Stimulated activated naive CD8-positive, alpha-beta T cell treated with anti-CD3 and anti-CD28 coated beads, Interleukin-15, Interleukin-2, amounts not matched to agents 100 U/mL and 50 U/mL, for 24 hours (primary cell): ENCODE data around the gene TSC2.

Experiments
- ATAC-seq: fragments of 150-1000 bp; cut with Tn5 transposase; one replicate; pipeline ENCODE4 v1.10.0; 2021
- DNase-seq: peaks from one replicate; pipeline ENCODE4 v3.0.0; 2021

TSC2 gene

DNA sequence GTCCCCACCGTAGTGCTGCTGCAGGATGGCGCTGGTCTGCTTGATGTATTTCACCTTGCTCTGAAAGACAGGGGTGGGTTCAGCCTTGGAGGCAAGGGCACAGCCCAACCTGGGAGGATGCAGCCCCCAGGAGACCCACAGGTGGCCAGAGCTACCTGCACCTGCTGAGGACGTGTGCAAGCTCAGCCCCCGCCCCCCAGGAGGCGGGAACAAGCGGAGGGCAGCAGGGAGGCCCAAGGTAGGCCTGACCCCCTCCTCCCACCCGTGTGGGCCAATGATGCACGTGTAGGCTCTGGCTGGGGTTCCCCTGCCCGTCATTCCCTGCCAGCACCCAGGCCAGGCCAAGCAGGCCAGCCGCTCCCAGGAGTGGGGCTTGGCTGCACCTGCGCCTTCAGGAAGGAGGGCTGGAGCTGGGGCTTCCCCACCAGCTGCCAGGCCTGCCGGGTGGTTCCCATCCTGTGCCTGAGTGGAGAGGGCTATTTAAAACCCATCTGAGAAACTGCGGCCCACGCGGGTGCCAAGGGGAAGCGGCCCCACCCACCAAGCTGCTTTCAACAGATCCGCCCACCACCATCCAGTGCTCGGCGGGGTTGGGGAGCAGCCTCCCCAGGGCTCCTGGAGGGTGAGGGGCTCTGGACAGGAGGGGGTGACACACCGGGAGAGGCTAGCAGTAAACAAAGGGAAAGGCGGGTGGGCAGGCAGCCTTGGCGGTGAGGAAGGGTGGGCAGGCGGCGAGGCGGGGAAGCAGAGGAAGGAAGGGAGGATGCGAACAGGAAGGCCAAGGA, 3.9 kb upstream of the TSC2 start:
- DNase-seq (no peak), ATAC-seq (no peak)

DNA sequence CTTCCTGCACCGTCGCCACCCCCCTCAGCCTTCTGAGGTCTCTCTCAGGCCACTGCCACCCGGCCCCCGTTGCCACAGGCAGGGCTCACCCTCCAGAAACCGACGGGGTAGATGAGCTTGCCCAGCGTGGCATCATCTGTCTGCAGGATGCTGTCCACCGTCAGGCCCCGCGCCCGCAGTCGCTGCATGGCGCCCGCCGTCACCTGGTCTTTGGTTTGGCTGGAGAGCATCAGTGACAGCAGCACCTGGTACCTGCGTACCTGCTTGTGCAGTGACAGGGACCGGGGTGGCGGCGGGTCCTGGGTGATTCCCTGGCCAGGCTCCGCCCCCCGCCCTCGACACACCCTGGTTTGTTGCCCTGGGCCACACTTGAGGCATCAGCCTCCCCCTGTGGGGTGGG, 3.2 kb upstream of the TSC2 start:
- ATAC-seq (no peak), DNase-seq (no peak)

DNA sequence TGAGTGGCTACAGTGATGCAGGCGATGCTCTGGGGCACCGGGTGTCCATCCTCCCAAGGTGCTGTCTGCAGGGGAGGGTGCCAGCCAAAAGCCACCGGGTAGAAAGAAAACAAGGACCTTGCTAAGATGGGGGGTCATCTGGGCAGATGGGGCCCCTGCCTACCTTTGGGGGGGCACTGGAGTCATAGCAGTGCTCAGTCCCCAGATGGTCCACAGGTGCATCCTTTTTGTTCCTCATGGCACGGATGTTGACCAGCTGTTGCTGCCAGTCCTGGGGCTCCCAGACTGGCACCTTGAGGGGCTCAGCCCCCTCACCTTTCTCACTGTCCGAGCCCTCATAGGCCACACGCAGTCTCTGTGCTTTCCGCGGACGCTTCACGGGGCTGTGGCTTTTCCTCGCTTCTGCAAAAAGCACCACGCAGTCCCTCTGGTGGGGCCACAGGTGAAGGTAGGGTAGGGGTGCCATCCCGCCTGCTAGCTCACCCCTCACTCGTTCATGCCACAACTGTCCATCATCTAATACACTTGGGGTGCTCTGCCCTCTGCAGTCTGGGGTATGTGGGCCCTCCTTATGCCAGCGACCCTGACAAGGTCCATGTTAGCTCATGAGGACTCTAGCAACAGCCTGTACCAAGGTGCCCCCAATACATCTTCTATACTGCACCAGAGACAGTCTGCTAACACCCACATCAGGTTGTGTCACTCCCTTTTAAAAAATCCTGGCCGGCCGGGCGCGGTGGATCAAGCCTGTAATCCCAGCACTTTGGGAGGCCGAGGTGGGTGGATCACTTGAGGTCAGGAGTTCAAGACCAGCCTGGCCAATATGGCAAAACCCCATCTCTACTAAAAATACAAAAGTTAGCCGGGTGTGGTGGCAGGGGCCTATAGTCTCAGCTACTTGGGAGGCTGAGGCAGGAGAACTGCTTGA, 1.6 kb upstream of the TSC2 start:
- ATAC-seq (no peak), DNase-seq (no peak)

DNA sequence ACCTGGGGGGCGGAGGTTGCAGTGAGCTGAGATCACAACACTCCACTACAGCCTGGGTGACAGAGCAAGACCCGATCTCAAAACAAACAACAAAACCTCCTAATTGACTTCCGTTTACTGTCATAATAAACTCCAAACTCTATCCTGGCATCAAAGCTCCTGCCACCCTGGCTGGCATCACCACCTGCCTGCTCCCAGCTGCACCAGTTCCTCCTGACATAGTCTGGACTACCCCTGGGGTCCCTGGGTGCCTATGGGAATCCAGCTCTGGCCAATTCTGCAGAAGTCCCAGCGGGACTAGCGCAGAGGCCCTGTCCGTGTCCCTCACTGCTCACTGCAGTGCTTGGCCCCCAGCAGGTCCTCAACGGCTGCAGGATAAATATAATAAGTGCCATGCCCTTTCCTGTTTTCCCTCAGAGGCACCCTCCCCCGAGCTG, 874 bp upstream of the TSC2 start:
- DNase-seq: no peak
- ATAC-seq: no peak

DNA sequence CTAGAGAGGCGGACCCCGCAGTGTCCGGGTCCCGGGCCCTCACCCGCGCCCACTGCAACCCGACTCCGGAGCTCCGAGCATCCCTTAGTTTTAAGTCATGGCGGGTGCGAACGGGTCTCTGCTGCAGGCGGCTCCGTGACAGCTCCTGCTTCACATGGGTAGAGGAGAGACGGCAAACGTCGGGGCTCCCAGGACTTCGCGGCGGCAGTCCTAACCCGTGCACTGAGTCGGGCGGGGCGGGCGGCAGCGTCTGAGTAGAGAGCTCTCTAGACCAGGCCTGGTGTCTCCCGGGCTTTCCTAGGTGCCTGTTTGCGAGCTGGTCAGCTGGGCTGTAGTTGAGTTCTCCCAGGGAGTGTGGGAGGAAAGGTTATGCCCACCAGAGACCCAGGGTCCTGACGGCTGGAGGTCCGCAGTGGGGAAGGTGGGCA, 345 bp downstream of the TSC2 start:
- ATAC-seq (no peak), DNase-seq (no peak)

DNA sequence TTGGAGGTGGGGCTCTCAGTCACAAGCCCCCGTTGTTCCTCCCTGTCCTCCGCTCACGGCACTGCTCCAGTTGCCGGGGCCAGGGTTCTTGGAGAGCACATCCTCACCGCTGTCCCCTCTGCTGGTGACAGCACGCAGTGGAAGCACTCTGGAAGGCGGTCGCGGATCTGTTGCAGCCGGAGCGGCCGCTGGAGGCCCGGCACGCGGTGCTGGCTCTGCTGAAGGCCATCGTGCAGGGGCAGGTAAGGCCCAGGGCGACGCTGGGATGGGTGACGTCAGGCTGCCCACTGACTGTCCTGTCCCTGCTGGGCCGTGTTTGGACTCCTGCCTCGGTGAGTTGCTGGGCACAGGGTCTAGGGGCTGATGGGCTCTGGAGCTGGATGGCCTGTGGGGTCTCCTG, 5.4 kb downstream of the TSC2 start:
- DNase-seq (no peak), ATAC-seq (no peak)

DNA sequence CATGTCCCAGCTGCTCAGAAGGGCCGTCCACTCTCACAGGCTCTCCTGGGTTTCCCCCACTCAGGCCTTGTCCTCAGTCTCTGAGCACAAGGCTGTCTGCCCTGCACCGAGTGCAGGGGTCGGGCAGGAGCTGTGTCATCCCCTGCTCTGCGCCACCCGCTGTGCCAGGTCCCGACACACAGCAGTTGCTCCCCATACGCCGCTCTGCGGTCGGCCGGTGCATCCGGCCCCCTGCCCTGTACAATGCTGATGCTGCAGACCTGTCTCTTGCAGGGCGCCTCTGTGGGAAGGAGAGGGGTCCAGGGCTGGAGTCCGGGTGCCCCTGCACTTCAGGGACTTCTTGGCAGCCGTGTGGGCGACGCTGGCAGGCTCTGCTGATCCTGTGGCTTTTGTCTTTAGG, 6.1 kb downstream of the TSC2 start:
- DNase-seq: no peak
- no peak for ATAC-seq

DNA sequence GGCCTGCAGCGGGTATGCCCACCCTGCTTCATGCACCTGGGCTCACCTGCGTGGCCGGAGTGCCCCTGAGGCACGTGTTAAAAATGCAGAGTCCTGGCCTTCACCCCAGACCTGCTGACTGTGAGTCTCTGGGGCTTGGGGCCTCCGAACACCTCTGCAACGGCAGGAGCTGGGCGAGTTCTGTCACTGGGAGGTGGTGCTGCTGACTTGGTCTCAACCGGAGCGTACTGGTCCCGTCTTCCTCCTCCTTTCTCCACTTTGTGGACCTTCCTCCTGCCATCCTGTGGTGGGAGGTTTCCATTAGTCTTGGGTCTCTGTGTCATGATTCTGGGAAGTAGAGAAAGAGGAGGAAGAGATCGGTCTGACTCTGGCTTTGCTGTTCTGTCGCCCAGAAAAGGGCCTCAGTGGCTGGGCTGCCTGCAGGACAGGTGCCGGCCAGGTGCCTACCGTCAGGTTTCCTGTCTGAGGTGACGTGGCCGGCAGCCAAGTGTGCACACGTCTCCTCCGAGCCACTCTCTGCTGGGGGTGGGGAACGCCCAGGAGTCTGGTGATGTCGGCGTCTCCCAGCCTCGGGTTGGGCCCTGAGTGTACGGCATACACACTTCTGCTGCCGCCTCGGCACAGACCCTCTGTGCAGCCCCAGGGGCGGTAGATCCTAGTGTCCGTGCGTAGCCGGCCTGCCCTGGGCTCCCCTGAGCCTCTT, 6.9 kb downstream of the TSC2 start:
- DNase-seq (no peak), ATAC-seq (no peak)

DNA sequence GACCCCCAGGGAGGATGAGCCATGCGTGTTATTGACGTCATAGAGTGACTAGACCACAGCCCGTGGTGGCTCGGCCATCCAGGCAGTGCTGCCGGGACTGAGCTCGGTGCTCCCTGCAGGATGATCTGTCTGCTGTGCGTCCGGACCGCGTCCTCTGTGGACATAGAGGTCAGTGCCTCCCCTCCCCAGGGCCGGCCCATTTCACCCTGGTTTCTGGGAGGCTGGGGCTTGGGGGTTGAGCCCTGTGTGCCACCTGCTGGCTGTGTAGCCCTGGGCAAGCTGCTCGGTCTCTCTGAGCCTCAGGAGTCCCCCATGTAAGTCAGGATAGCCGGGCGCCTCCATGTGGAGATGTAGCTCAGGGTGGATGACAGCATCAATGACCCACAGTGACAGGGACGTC, 8.3 kb downstream of the TSC2 start:
- ATAC-seq: no peak

DNA sequence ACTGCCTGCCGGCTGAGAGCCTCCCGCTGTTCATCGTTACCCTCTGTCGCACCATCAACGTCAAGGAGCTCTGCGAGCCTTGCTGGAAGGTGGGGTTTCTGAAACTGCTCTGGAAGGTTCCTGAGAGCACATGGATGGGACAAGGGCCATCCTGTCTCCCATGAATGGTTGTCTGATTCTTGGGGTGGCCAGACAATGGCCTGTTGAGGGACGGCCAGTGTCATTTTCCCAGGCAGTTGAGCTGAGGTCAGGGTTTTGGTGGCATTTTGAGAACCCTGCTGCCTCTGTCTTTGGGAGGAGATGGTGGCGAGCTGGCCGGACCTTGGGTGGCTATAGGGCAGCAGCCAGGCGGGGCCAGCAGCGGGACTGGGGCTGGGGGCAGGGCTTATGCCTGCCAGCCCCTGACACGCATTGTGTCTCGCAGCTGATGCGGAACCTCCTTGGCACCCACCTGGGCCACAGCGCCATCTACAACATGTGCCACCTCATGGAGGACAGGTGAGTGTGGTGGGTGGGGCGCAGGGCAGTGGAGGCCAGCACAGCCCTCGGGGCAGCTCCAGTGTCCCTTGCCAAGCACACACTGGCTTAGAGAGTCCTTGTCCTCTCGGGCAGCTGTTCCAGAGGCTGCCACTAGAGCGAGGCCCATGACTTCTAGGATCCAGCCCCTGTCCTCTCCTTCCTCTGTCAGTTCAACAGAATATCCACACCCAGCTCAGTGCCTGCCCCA, 9.1 kb downstream of the TSC2 start:
- no peak for ATAC-seq
- no peak for DNase-seq

More for the DNA sequence above, 8.3 kb downstream of the TSC2 start:
- DNase-seq: no peak

DNA sequence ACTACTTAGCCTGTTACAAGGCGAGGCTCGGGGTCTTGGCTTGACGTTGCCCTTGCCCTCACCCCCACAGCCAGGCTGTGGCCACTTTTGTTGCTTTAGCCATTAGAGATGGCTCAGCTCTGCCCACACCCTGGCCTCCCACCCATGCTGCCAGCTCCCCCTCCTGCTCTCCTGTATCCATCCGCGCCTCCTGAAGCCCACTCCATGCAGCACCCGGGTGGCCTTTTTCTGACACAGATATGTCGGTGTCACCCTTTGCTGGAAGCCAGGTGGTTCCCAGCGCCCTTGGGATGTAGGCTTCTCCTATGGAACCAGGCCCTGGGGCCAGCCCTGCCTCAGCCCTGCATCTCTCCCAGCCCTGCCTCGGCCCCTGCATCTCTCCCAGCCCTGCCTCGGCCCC, 9.7 kb downstream of the TSC2 start:
- no peak for DNase-seq
- no peak for ATAC-seq

DNA sequence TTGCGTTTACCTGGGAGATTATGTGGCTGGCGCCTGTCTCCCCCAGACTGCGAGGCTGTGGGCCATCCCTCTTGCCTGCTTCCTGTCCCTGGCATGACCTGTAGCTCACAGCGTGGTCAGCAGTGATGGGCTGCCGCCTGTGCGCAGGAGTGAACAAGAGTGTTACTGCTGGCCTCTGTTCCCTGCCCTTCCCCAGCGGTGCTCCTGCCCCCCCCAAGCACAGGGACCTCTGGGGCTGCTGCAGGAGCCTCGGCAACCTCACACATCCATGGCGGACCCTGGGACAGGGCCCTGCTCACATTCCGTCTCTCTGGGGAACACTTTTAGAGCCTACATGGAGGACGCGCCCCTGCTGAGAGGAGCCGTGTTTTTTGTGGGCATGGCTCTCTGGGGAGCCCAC, 10.6 kb downstream of the TSC2 start:
- ATAC-seq: no peak
- DNase-seq: no peak

DNA sequence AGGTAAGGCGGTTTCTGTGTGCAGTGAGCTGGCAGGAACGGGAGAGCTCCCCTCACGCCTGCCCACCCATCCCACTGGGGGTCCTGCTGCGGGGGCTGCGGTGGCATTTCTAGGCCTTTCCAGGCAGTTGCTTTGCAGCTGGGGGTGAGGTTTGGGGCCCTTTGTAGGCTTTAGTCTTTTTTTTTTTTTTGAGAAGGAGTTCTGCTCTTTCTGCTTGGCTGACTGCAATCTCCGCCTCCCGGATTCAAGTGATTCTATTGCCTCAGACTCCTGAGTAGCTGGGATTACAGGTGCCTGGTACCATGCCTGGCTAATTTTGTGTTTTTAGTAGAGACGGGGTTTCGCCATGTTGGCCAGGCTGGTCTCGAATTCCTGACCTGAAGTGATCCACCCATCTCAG, 11.1 kb downstream of the TSC2 start:
- ATAC-seq (no peak), DNase-seq (no peak)

DNA sequence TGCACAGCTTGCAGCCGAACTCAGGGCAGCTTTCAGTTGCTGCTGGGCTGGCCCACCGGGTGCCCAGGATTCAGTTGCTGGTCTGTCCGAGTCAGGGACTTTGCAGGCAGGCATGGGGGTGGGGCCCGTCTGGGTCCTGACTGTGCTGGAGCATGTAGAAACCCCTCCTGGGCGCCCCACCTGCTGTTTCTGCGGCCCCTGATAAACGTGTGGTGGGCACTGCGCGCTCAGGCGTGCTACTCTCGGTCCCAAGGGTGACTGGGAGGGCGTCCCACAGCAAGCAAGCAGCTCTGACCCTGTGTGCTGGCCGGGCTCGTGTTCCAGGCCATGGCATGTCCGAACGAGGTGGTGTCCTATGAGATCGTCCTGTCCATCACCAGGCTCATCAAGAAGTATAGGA, 12.6 kb downstream of the TSC2 start:
- no peak for ATAC-seq
- DNase-seq: no peak

DNA sequence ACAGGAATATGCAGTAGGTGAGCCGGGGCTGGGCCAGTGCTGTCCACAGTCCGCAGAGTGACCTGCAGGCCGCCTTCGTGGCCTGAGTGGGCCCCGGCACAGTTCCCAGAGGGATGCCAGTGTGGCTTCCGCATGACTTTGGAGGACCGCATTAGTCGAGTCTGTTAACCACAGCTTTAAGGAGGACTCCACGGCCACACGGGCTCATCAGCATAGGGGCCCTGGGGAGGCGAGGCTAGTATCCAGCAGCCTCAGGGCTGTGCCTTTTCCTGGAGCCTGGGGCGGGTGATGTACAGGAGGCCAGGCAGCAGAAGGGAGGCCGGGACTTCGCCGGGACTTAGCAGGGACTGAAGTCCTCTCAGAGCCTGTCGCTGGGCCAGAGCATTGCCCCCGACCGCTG, 13.2 kb downstream of the TSC2 start:
- DNase-seq (no peak), ATAC-seq (no peak)

DNA sequence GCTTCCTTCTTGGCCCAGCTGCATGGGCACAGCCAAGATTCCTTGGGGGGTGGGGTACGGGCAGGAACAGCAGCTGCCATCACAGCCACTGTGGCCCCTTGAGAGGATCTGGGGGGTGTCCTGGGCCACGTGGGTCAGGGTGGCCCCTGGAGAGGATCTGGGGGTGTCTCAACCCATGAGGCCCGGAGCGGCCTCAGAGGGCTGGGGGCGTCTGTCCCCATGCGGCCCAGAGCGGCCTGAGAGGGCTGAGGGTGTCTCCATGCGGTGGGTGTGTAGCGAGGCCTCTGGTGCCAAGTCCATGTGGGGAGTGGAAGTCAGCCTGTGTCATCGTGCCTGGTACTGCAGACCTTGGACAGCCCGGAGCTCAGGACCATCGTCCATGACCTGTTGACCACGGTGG, 13.7 kb downstream of the TSC2 start:
- ATAC-seq: no peak
- no peak for DNase-seq

DNA sequence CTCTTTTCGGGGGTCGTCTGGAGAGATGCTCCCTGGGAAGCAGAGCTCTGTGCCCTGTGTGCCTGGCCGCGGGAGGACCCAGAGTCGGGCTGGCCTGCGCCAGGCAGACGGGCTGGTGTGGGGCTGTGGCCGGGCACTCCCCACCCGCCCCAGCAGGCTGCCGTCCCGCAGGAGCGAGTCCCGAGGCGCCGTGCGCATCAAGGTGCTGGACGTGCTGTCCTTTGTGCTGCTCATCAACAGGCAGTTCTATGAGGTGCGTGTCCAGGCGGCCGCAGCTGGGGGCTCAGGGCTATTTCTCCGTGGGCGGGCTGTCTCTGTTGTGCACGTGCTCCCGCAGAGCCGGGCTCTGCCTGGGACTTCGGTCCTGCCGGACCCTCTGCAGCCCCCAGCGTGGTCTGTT, 15.0 kb downstream of the TSC2 start:
- DNase-seq: no peak
- ATAC-seq: no peak

DNA sequence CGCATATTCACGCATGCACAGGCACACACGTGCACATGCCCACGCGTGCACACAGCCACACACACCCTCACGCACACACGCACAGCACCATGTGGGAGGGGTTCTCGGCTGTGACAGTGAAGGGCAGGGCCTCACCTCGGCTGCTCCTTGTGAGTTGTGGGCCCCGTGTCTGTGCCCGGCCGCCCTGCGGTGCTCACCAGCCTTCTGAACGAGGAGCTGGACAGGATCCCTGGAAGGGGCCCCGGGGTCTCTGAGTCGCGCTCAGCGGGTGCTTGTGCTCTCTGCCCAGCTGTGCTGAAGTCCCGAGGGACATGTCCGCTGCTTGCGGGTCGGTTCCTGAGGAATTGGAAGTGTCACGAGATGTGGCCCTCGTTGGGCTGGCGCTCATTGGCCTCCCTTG, 16.1 kb downstream of the TSC2 start:
- DNase-seq: no peak
- no peak for ATAC-seq

DNA sequence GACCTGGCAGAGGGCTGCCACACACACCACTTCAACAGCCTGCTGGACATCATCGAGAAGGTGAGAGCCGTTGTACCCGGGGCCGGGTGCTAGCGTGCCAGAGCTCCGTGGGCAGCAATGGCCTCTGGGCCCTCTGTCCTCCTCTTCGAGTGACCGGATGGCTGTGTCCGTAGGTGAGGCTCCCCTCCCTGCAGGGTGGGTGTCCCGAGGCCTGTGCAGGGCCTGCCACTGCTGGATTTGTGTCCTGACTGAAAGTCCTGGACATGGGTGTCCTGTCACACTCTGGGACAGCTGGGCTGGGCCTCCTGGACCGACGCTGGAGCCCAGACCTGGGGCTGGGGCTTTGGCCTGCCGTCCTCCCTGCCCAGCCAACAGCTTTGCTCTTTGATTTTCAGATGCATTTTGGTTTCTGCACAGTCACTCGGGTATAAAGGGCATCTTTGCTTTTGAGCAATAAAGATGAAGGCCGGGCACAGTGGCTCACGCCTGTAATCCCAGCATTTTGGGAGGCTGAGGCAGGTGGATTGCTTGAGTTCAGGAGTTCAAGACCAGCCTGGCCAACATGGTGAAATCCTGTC, 16.7 kb downstream of the TSC2 start:
- ATAC-seq (no peak), DNase-seq (no peak)

DNA sequence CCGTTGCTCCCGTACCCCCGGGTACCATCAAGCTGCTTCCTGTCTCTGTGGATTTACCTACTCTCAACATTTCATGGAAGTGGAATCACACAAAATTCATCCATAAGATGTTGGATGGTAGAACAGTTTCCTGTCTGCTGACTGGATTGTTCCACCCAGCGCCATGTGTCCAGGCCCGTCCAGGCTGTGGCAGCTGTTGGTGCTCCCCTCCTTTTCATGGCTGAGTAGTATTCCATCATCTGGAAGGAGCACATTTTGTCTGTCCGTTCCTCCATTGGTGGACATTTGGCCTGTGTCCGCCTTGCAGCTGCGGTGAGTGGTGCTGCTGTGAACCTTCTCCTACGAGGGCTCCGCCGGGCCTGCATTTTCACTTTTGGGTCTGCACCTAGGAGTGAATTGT, 18.4 kb downstream of the TSC2 start:
- no peak for ATAC-seq
- DNase-seq: no peak

DNA sequence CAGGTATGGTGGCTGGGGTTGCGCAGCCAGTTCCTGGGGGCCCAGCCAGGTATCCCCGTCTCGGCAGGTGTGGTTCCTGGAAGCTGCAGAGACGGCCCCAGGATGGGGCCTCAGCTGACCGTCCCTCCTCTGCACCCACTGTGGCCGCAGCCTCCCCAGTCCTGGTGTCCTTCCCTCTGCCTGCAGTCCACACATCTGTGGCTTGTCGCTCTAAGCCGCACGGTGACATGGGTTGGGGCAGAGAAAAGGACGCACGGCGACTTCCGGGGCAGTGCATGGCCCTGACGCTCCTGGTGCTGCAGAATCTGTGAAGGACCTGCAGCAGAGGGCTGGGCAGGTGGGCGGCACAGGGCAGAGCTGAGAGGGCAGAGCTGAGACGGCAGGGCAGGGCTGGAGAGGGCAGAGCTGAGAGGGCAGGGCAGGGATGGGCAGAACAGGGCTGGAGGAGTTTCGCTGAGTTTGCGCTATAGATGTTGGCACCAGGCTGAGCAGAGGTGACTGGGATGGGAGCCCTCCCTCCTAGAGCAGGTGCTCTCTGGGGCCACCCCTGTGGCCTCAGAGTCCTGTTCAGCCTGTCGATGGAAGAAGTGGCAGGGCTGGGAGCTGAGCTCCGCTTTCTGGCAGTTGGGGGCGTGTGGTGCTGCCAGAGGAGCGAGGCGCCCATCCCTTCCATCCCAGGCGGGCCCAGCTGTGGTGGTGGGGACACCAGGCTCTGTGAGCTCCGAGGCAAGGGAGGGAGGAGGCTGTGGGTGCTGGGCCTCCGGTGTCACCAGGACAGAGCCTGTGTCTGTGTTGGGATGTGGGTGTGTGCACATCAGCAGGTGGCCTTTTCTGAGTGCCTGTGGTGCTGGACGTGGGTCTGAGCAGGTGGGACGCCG, 23.0 kb downstream of the TSC2 start:
- ATAC-seq (no peak), DNase-seq (no peak)
